ENCODE data around the gene CHST8. TPM values are rescaled to one million over a fixed set of nuclear protein-coding genes. Genes with fewer than 3 reads are reported as not detected.

Gene CHST8
- total RNA-seq, 1 donor from 2014 or later: 3.0 TPM

DNA sequence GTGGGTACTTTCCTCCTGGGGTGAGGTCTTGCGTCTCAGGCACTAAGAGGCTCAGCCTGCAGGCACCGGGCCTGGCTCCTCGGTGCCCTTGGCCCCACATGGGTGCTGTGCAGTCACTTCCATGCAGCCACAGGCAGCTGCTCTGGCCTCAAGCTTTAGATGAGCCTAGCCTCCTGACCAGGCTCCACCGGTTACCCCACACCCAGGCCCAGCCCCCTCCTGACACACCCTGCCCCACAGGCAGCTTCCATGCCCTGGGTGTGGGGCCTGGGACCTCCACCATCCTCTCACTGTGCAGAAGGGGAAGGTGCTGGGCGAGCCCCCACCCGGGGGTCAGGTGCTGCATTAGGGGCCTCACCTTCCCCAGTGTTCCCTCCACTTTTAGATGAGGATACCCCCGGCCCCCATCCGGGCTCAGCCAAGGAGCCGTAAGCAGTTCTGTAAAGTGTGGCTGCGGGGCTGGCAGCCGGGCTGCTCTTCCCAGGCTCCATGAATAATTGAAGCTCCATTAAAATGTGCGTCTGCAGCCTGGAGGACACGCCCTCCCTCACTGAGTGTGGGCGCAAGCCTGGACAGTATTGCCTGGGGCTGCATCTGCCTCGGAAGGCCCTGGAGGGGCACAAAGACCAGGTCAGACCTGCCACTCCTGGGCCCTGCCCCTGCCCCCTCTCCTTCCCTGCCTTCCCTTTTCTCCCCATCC lies 102.4 kb downstream of the CHST8 start:
- H3K4me3 Mint-ChIP-seq (ENCODE audit: low read depth): no peak overlapping the region
- H3K9me3 Mint-ChIP-seq (ENCODE audit: low read depth): no peaks in the 10 kb centered on the region
- TF ChIP-seq, protein P1, sequence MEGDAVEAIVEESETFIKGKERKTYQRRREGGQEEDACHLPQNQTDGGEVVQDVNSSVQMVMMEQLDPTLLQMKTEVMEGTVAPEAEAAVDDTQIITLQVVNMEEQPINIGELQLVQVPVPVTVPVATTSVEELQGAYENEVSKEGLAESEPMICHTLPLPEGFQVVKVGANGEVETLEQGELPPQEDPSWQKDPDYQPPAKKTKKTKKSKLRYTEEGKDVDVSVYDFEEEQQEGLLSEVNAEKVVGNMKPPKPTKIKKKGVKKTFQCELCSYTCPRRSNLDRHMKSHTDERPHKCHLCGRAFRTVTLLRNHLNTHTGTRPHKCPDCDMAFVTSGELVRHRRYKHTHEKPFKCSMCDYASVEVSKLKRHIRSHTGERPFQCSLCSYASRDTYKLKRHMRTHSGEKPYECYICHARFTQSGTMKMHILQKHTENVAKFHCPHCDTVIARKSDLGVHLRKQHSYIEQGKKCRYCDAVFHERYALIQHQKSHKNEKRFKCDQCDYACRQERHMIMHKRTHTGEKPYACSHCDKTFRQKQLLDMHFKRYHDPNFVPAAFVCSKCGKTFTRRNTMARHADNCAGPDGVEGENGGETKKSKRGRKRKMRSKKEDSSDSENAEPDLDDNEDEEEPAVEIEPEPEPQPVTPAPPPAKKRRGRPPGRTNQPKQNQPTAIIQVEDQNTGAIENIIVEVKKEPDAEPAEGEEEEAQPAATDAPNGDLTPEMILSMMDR (IDR thresholded peaks at IDR 0.05; ENCODE audit: unreplicated experiment): no peak
- no peaks in the 10 kb centered on the region for H3K36me3 Mint-ChIP-seq (ENCODE audit: insufficient read depth)
- no peak for DNase-seq (ENCODE audit: low spot score, unreplicated experiment)
- no peak overlapping the region for H3K27ac Mint-ChIP-seq
- H3K27me3 Mint-ChIP-seq: peaks cover 7% of the 10 kb centered on the region
- peaks cover 13% of the 10 kb centered on the region for H3K4me1 Mint-ChIP-seq (ENCODE audit: low read depth)

GRCh38 chr19:33724721-33725060 lies 102.9 kb downstream of the CHST8 start:
- DNase-seq (ENCODE audit: low spot score, unreplicated experiment): no peak
- Mint-ChIP-seq H3K27ac (no peak overlapping the region), H3K4me3 (ENCODE audit: low read depth) (no peak overlapping the region), H3K4me1 (ENCODE audit: low read depth) (peaks cover 13% of the 10 kb centered on the region), H3K36me3 (ENCODE audit: insufficient read depth) (no peaks in the 10 kb centered on the region), H3K9me3 (ENCODE audit: low read depth) (no peaks in the 10 kb centered on the region), H3K27me3 (peaks cover 10% of the 10 kb centered on the region)
- TF ChIP-seq, protein P1 (IDR thresholded peaks at IDR 0.05; ENCODE audit: unreplicated experiment): no peak

DNA sequence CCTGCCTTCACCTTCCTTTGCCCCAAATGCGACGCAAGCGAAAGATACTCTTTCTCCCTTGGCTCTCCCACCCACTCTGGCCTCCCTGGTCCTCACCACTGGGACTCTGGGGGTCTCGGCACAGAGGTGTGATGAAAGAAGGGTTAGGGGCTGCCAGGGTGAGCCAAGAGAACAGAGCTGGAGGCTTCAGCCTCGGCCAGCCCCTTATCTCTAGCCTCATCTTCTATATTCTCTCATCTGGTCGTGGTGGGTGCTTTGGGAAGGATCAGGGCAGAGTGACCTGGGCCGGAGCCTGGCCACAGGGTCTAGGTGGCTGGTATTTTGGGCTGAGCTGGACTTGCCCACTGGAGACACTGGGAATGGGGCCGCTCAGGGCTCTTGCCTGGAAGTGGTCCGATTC lies 103.8 kb downstream of the CHST8 start:
- Mint-ChIP-seq H3K4me3 (ENCODE audit: low read depth) (no peak overlapping the region), H3K27ac (no peak overlapping the region), H3K4me1 (ENCODE audit: low read depth) (peaks cover 13% of the 10 kb centered on the region), H3K27me3 (peaks cover 11% of the 10 kb centered on the region), H3K36me3 (ENCODE audit: insufficient read depth) (no peaks in the 10 kb centered on the region), H3K9me3 (ENCODE audit: low read depth) (no peaks in the 10 kb centered on the region)
- TF ChIP-seq, protein P1 (IDR thresholded peaks at IDR 0.05; ENCODE audit: unreplicated experiment): no peak
- DNase-seq (ENCODE audit: low spot score, unreplicated experiment): no peak

- Mint-ChIP-seq H3K4me3 (ENCODE audit: low read depth) (no peak overlapping the region), H3K9me3 (ENCODE audit: low read depth) (no peaks in the 10 kb centered on the region), H3K36me3 (ENCODE audit: insufficient read depth) (no peaks in the 10 kb centered on the region), H3K27ac (no peak overlapping the region), H3K27me3 (peaks cover 14% of the 10 kb centered on the region), H3K4me1 (ENCODE audit: low read depth) (peaks cover 13% of the 10 kb centered on the region)
- TF ChIP-seq, protein P1 (IDR thresholded peaks at IDR 0.05; ENCODE audit: unreplicated experiment): no peak
- no peak for DNase-seq (ENCODE audit: low spot score, unreplicated experiment)
These were observed 105.0 kb downstream of the CHST8 start for GRCh38 chr19:33726756-33727155.

DNA sequence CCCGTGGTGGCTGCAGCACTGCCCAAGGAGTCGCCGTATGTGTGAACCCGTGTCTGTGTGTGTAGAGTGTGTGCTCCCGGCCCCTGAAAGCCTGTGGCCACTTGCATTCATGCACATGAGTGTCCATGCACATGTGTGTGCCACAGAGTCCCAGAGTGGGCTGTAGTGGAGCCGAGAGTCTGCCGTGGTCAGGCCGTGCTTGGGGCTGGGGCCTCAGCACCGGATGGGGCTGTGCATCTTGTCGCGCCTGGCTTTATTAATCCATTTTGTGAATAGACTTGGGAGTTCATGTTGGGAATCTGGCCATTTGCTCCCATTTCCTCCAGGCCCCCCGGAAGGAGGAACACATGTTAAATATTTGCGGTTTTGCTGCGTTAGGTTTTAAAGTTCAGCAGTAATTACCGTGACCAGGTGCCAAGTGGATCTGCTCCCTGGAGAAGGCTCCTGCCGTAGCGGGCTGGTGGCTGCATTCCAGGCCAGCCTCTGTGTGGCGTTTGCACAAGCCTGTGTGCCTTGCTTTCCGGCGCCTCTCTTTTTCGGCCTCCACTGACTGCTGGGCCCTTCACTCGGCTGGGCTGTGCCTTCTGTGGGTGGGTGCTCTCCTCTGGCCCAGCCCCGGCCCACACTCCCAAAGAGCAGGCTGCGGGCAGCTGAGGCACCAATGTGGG lies 105.7 kb downstream of the CHST8 start:
- Mint-ChIP-seq H3K4me1 (ENCODE audit: low read depth) (peaks cover 7% of the 10 kb centered on the region), H3K27ac (no peak overlapping the region), H3K9me3 (ENCODE audit: low read depth) (no peaks in the 10 kb centered on the region), H3K36me3 (ENCODE audit: insufficient read depth) (no peaks in the 10 kb centered on the region), H3K27me3 (peaks cover 14% of the 10 kb centered on the region), H3K4me3 (ENCODE audit: low read depth) (no peak overlapping the region)
- DNase-seq (ENCODE audit: low spot score, unreplicated experiment): no peak
- TF ChIP-seq, protein P1 (IDR thresholded peaks at IDR 0.05; ENCODE audit: unreplicated experiment): no peak
